ENCODE results near the gene GPS2.

Gene GPS2

GRCh38 chr17:7262935-7263800, 52.0 kb downstream of the GPS2 start:
- in situ Hi-C loops (cut with MboI; ENCODE audit: low sequenced_read_pairs), result no loop called here

Measured in HL-60/S4 (cell line).